ENCODE data around the gene NKIRAS2.

NKIRAS2 gene

GRCh38 chr17:42045719-42046118 lies 25.8 kb downstream of the NKIRAS2 start:
- TF ChIP-seq CTCF (conservative IDR thresholded peaks at IDR 0.05), result no peak
- no peak overlapping the region for H3K27ac ChIP-seq

- no peak overlapping the region for H3K27ac ChIP-seq
- no peak for TF ChIP-seq CTCF (conservative IDR thresholded peaks at IDR 0.05)
These were observed 27.5 kb downstream of the NKIRAS2 start for GRCh38 chr17:42047343-42047742.

- TF ChIP-seq CTCF (conservative IDR thresholded peaks at IDR 0.05), result no peak
These were observed 30.0 kb downstream of the NKIRAS2 start for GRCh38 chr17:42049834-42050392.

GRCh38 chr17:42050393-42051012 lies 30.6 kb downstream of the NKIRAS2 start, which contains the start of gene C17orf113:
TSS of gene C17orf113 (minus strand) at chr17:42050601. CDS start at chr17:42043376, 7,225 bp downstream.
- TF ChIP-seq CTCF (conservative IDR thresholded peaks at IDR 0.05), result peak; percentile 64
- peak within 1 kb of the TSS; percentile 62; the same call in 1 of the 2 replicates for H3K27ac ChIP-seq

More at GRCh38 chr17:42049834-42050392, 30.0 kb downstream of the NKIRAS2 start:
- peak overlapping the region; percentile 62; the same call in 1 of the 2 replicates for H3K27ac ChIP-seq

- no peak for TF ChIP-seq CTCF (conservative IDR thresholded peaks at IDR 0.05)
- H3K27ac ChIP-seq, result peak overlapping the region; percentile 62; the same call in 1 of the 2 replicates
These were observed 31.1 kb downstream of the NKIRAS2 start for GRCh38 chr17:42051013-42051400.

- TF ChIP-seq CTCF (conservative IDR thresholded peaks at IDR 0.05), result no peak
These were observed 31.8 kb downstream of the NKIRAS2 start for GRCh38 chr17:42051645-42052044.

GRCh38 chr17:42052346-42052877 lies 32.5 kb downstream of the NKIRAS2 start:
- TF ChIP-seq CTCF (conservative IDR thresholded peaks at IDR 0.05), result no peak
- H3K27ac ChIP-seq, result no peak overlapping the region

More at GRCh38 chr17:42051645-42052044, 31.8 kb downstream of the NKIRAS2 start:
- H3K27ac ChIP-seq, result no peak overlapping the region

All from VCaP (cell line).